Measurements from ENCODE around the gene IQSEC1.
"Not testable (repeated sequence)": the region's sequence is repeated elsewhere in the genome, so short reads cannot be mapped to it uniquely, and the experiment has no call there.

Gene IQSEC1

GRCh38 chr3:12861611-12862010 is 211.6 kb downstream of the IQSEC1 start:
- WGBS (ENCODE audit: insufficient coverage, insufficient read length) = no CpG with 5 or more reads among the region's 5 CpGs
- Histone ChIP-seq H3K4me3 (ENCODE audit: low read length) (no peak overlapping the region), H3K4me1 (ENCODE audit: control insufficient read depth, insufficient read depth, low read length) (no peaks in the 10 kb centered on the region), H3K27ac (ENCODE audit: low read length) (no peak overlapping the region), H3K27me3 (ENCODE audit: control insufficient read depth, insufficient read depth, low read length) (no peaks in the 10 kb centered on the region), H3K36me3 (ENCODE audit: control insufficient read depth, insufficient read depth, low read length) (no peaks in the 10 kb centered on the region), H3K9me3 (ENCODE audit: control insufficient read depth, insufficient read depth, low read length) (no peaks in the 10 kb centered on the region; the same call in 1 of the 2 replicates)
- DNase-seq (ENCODE audit: low read depth, low spot score) = no peak

GRCh38 chr3:12859840-12860239 is 213.4 kb downstream of the IQSEC1 start:
- H3K27ac ChIP-seq (ENCODE audit: low read length) = no peak overlapping the region
- no CpG with 5 or more reads among the region's 7 CpGs for WGBS (ENCODE audit: insufficient coverage, insufficient read length)
- no peaks in the 10 kb centered on the region for H3K4me1 ChIP-seq (ENCODE audit: control insufficient read depth, insufficient read depth, low read length)
- no peak overlapping the region for H3K4me3 ChIP-seq (ENCODE audit: low read length)
- no peaks in the 10 kb centered on the region for H3K27me3 ChIP-seq (ENCODE audit: control insufficient read depth, insufficient read depth, low read length)
- no peaks in the 10 kb centered on the region for H3K9me3 ChIP-seq (ENCODE audit: control insufficient read depth, insufficient read depth, low read length)
- no peaks in the 10 kb centered on the region for H3K36me3 ChIP-seq (ENCODE audit: control insufficient read depth, insufficient read depth, low read length)
- DNase-seq (ENCODE audit: low read depth, low spot score) = no peak

GRCh38 chr3:12856626-12857025 is 216.6 kb downstream of the IQSEC1 start:
- Histone ChIP-seq H3K27ac (ENCODE audit: low read length) (no peak overlapping the region), H3K36me3 (ENCODE audit: control insufficient read depth, insufficient read depth, low read length) (no peaks in the 10 kb centered on the region), H3K4me1 (ENCODE audit: control insufficient read depth, insufficient read depth, low read length) (no peaks in the 10 kb centered on the region), H3K4me3 (ENCODE audit: low read length) (no peak overlapping the region), H3K9me3 (ENCODE audit: control insufficient read depth, insufficient read depth, low read length) (no peaks in the 10 kb centered on the region), H3K27me3 (ENCODE audit: control insufficient read depth, insufficient read depth, low read length) (no peaks in the 10 kb centered on the region)
- no peak for DNase-seq (ENCODE audit: low read depth, low spot score)
- no CpG with 5 or more reads among the region's 5 CpGs for WGBS (ENCODE audit: insufficient coverage, insufficient read length)

- Histone ChIP-seq H3K36me3 (ENCODE audit: control insufficient read depth, insufficient read depth, low read length) (no peaks in the 10 kb centered on the region), H3K4me1 (ENCODE audit: control insufficient read depth, insufficient read depth, low read length) (no peaks in the 10 kb centered on the region), H3K4me3 (ENCODE audit: low read length) (no peak overlapping the region), H3K27me3 (ENCODE audit: control insufficient read depth, insufficient read depth, low read length) (no peaks in the 10 kb centered on the region), H3K27ac (ENCODE audit: low read length) (no peak overlapping the region), H3K9me3 (ENCODE audit: control insufficient read depth, insufficient read depth, low read length) (no peaks in the 10 kb centered on the region)
- no CpG with 5 or more reads among the region's 4 CpGs for WGBS (ENCODE audit: insufficient coverage, insufficient read length)
- no peak for DNase-seq (ENCODE audit: low read depth, low spot score)
Observed at GRCh38 chr3:12854565-12854964, 218.7 kb downstream of the IQSEC1 start.

DNA sequence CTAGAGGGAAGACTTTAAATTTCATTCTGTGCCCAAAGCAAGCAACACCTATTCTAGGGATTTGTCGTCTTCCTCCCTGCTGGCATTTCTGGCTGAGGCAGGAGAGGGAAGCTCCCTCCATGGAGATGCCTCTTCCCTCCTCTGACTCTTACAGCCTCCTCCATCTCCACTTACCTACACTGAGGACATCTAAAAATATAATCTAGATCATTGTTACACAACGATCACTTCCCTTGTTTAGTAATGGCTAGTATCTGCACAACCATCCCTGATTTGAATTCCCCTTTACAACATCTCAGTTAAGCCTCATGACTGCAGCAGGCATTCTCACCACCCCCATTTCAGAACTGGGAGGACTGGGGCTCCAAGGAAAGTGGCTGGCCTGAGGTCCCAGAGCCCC is 219.4 kb downstream of the IQSEC1 start:
- no CpG with 5 or more reads among the region's 2 CpGs for WGBS (ENCODE audit: insufficient coverage, insufficient read length)
- not testable (repeated sequence) for H3K27ac ChIP-seq (ENCODE audit: low read length); H3K27me3 ChIP-seq (ENCODE audit: control insufficient read depth, insufficient read depth, low read length); H3K4me1 ChIP-seq (ENCODE audit: control insufficient read depth, insufficient read depth, low read length); H3K9me3 ChIP-seq (ENCODE audit: control insufficient read depth, insufficient read depth, low read length); H3K36me3 ChIP-seq (ENCODE audit: control insufficient read depth, insufficient read depth, low read length); DNase-seq (ENCODE audit: low read depth, low spot score); H3K4me3 ChIP-seq (ENCODE audit: low read length)

DNA sequence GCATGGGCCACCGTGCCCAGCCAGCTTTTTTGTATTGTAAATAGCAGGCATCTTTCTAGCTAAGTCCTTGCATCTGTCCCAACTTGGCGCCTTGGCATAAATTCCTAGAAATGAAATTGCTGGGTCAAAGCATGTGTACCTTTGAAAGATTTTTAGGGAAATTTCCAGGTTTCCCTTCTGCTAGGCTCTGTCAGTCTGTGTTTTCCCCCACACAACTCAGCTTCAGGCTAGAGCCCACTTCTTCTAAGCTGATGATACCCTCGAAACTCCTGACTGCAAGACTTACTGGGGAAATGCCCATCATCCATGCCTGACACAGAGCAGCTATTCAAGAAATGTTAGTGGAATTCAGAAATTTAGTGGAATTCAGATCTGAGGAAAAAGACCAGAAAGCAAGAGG is 221.0 kb downstream of the IQSEC1 start:
- Histone ChIP-seq H3K27me3 (ENCODE audit: control insufficient read depth, insufficient read depth, low read length) (no peaks in the 10 kb centered on the region), H3K9me3 (ENCODE audit: control insufficient read depth, insufficient read depth, low read length) (no peaks in the 10 kb centered on the region), H3K4me1 (ENCODE audit: control insufficient read depth, insufficient read depth, low read length) (no peaks in the 10 kb centered on the region), H3K27ac (ENCODE audit: low read length) (no peak overlapping the region), H3K36me3 (ENCODE audit: control insufficient read depth, insufficient read depth, low read length) (no peaks in the 10 kb centered on the region), H3K4me3 (ENCODE audit: low read length) (no peak overlapping the region)
- WGBS (ENCODE audit: insufficient coverage, insufficient read length) = no CpG with 5 or more reads among the region's 3 CpGs
- DNase-seq (ENCODE audit: low read depth, low spot score) = no peak

Measured in iPS DF 6.9 (cell line).